Erythroblast (primary cell): ENCODE results near the gene DHTKD1.

Source experiments
- GATA1 ChIP-seq: IDR thresholded peaks from 2 replicates; pipeline ENCODE4 v1.6.1; 2011; ENCODE audit warnings: low read depth, mild to moderate bottlenecking, control low read depth, low read length, moderate library complexity
- POLR2A ChIP-seq: IDR thresholded peaks from 2 replicates; pipeline ENCODE4 v1.6.1; 2011; ENCODE audit warnings: mild to moderate bottlenecking, low read length

- TF ChIP-seq POLR2A (no peak), GATA1 (no peak)
Measured at GRCh38 chr10:12088919-12089318, 20.2 kb downstream of the DHTKD1 start.
